ENCODE results near the gene ALS2. TPM values are rescaled to one million over a fixed set of nuclear protein-coding genes. Genes with fewer than 3 reads are reported as not detected.

The ALS2 gene
- total and polyA plus RNA-seq, 8 donors, result 4.1 to 48.4 (median 9.4) TPM

DNA sequence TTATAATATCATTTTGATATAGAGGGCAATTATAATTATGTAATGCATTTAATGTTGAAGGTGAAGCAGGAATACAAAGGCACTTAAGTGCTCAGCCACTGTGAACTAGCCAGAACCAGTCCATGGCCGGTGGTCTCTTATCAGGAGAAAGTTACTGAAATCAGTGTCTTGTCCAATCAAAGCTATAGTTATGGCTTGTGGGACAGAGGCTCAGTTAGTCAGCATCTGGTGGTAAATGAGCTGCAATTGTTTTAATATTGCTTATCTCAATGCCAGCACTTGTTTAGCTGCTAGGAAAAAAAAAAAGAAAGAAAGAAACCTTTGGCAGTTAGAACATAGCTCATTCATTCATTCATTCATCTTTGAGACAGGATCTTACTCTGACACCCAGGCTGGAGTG, 3.8 kb upstream of the ALS2 start:
- TF ChIP-seq POLR2AphosphoS5 (IDR thresholded peaks at IDR 0.05), result no peak
- no peak for TF ChIP-seq EP300 (IDR thresholded peaks at IDR 0.05)
- TF ChIP-seq CTCF (IDR thresholded peaks at IDR 0.05), result no peak
- no peak for TF ChIP-seq POLR2A (IDR thresholded peaks at IDR 0.05)
- intact Hi-C loops (cut with DNase I; ENCODE audit: low total_unique reads), result loop anchor here (5.0 kb wide), 1 partner anchor 137 kb away; no protein-coding TSS in a partner anchor
- DNase-seq, result no peak
- H3K27me3 ChIP-seq, result no peaks in the 10 kb centered on the region
- H3K4me1 ChIP-seq, result peaks cover 0 to 18% (median 14%) of the 10 kb centered on the region in 4 donors
- H3K36me3 ChIP-seq, result no peaks in the 10 kb centered on the region
- H3K27ac ChIP-seq, result no peak overlapping the region
- H3K4me3 ChIP-seq, result no peak overlapping the region
- H3K9me3 ChIP-seq, result no peaks in the 10 kb centered on the region
- WGBS, 5 donors, result 27 to 43% (median 29%) methylated on average over 1 of the region's 1 CpG

DNA sequence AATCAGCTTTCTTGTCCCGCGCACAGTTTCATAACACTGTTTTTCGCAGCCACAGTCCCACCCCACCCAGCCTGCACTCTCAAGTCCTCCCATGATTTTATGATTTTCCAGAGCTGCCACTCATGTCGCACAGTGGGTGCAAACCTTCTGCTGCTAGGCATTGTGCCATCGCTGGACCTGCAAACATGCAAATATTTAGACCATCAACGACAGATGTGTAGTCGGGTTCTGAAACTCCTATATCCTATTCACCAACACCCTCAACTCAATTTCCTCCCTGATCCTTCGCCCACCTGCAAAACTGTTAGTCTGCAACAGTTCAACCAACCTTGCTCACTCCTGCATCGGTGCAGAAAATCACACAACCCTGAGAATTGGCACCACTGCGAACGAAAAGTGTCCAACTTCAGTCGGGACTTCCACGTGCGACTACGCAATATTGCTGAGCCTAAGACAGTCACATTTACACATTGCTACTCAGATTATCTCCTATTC, 871 bp upstream of the ALS2 start:
- Histone ChIP-seq H3K27me3 (no peaks in the 10 kb centered on the region), H3K36me3 (no peaks in the 10 kb centered on the region), H3K9me3 (no peaks in the 10 kb centered on the region), H3K27ac (peak overlapping the region; percentile 91 to 95 (median 94)), H3K4me3 (peak overlapping the region; percentile 86 to 92 (median 91)), H3K4me1 (peaks cover 0 to 47% (median 34%) of the 10 kb centered on the region in 4 donors)
- DNase-seq, result peak in 1 of 2 donors; percentile 60
- WGBS, 5 donors, result 0 to 4% (median 2%) methylated on average over 15 of the region's 15 CpGs
- intact Hi-C loops (cut with DNase I; ENCODE audit: low total_unique reads), result loop anchor here (5.0 kb wide), 1 partner anchor 134 kb away; no protein-coding TSS in a partner anchor
- TF ChIP-seq CTCF (IDR thresholded peaks at IDR 0.05) (no peak), EP300 (IDR thresholded peaks at IDR 0.05) (no peak), POLR2A (IDR thresholded peaks at IDR 0.05) (no peak), POLR2AphosphoS5 (IDR thresholded peaks at IDR 0.05) (no peak)

DNA sequence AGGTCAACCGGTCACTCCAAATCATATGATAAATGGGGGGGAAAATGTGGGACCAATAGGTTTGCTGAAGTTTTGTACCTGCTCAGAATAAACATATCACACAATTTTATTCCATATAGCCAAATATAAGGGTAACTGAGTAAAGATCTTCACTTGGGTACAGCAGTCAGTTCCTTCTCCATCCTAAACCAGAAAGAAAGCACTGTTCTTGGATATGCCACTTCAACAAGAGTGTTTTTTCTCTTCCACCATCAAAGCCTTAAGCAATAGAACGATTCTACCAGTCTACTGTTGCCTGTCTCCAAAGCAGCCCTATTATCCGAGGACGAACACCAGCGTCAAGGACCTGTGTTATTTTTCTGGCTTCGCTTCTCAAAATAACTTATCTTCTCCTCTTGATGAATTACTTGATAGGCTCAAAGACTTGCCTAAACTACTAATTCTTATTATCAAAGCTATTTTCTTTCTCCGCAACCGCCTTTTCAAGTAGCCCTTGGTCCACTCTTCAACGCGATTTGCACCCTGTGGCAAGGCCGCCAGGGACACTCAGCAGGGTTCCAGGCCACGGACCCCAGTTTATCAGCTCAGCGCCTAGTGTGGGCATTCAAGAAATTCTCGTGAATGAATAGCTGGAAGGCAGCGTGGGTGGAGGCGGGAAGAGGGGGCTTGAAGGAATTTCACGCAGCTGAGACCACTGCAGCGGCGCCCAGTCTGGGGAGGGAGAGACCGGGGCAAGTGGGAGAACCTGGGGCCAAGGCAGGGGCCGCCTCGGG, 646 bp downstream of the ALS2 start:
- no peaks in the 10 kb centered on the region for H3K36me3 ChIP-seq
- no peaks in the 10 kb centered on the region for H3K27me3 ChIP-seq
- TF ChIP-seq CTCF (IDR thresholded peaks at IDR 0.05) (no peak), POLR2A (IDR thresholded peaks at IDR 0.05) (no peak), POLR2AphosphoS5 (IDR thresholded peaks at IDR 0.05) (no peak), EP300 (IDR thresholded peaks at IDR 0.05) (no peak)
- peak overlapping the region; percentile 91 to 95 (median 94) for H3K27ac ChIP-seq
- intact Hi-C loops (cut with DNase I; ENCODE audit: low total_unique reads), result loop anchor here (5.0 kb wide), 1 partner anchor 133 kb away; no protein-coding TSS in a partner anchor
- peak in 1 of 2 donors; percentile 7 for DNase-seq
- peak overlapping the region; percentile 86 to 92 (median 91) for H3K4me3 ChIP-seq
- H3K4me1 ChIP-seq, result peaks cover 0 to 61% (median 37%) of the 10 kb centered on the region in 4 donors
- WGBS, 5 donors, result 3 to 6% (median 4%) methylated on average over 16 to 22 of the region's 22 CpGs
- no peaks in the 10 kb centered on the region for H3K9me3 ChIP-seq

- Histone ChIP-seq H3K36me3 (no peaks in the 10 kb centered on the region), H3K4me1 (peaks cover 0 to 67% (median 37%) of the 10 kb centered on the region in 4 donors), H3K27ac (no peak overlapping the region), H3K9me3 (no peaks in the 10 kb centered on the region), H3K4me3 (no peak overlapping the region), H3K27me3 (no peaks in the 10 kb centered on the region)
- intact Hi-C loops (cut with DNase I; ENCODE audit: low total_unique reads), result no loop called here
- no peak for TF ChIP-seq POLR2A (IDR thresholded peaks at IDR 0.05)
- no peak for TF ChIP-seq EP300 (IDR thresholded peaks at IDR 0.05)
- TF ChIP-seq POLR2AphosphoS5 (IDR thresholded peaks at IDR 0.05), result no peak
- TF ChIP-seq CTCF (IDR thresholded peaks at IDR 0.05), result no peak
- DNase-seq, result no peak
These were observed 2.9 kb downstream of the ALS2 start for GRCh38 chr2:201777869-201778268.

All from stomach (tissue), 9 donors.